ENCODE data around the gene SPATA24.

GRCh38 chr5:139403418-139403786, 487 bp downstream of the SPATA24 start:
- TF ChIP-seq RAD21 (IDR thresholded peaks at IDR 0.05), result no peak
- no peak for TF ChIP-seq CTCF (IDR thresholded peaks at IDR 0.05; ENCODE audit: low read depth, low read length, missing input control)
- TF ChIP-seq YY1 (IDR thresholded peaks at IDR 0.05), result no peak
- no peak for TF ChIP-seq NR2F2 (IDR thresholded peaks at IDR 0.05)
- TF ChIP-seq ZBTB33 (IDR thresholded peaks at IDR 0.05), result no peak
- TF ChIP-seq RXRA (IDR thresholded peaks at IDR 0.05), result no peak
- no peak for TF ChIP-seq MAX (IDR thresholded peaks at IDR 0.05)
- TF ChIP-seq TAF1 (conservative IDR thresholded peaks at IDR 0.05), result no peak
- no peak for TF ChIP-seq REST (IDR thresholded peaks at IDR 0.05)
- TF ChIP-seq JUND (IDR thresholded peaks at IDR 0.05), result no peak
- no peak for TF ChIP-seq ATF3 (IDR thresholded peaks at IDR 0.05)
